ENCODE measurements around the gene DUSP8. TPM values are rescaled to one million over a fixed set of nuclear protein-coding genes. Genes with fewer than 3 reads are reported as not detected.
"Not testable (repeated sequence)": the region's sequence is repeated elsewhere in the genome, so short reads cannot be mapped to it uniquely, and the experiment has no call there.

The DUSP8 gene
- polyA plus RNA-seq, 1 donor = 28.4 TPM

DNA sequence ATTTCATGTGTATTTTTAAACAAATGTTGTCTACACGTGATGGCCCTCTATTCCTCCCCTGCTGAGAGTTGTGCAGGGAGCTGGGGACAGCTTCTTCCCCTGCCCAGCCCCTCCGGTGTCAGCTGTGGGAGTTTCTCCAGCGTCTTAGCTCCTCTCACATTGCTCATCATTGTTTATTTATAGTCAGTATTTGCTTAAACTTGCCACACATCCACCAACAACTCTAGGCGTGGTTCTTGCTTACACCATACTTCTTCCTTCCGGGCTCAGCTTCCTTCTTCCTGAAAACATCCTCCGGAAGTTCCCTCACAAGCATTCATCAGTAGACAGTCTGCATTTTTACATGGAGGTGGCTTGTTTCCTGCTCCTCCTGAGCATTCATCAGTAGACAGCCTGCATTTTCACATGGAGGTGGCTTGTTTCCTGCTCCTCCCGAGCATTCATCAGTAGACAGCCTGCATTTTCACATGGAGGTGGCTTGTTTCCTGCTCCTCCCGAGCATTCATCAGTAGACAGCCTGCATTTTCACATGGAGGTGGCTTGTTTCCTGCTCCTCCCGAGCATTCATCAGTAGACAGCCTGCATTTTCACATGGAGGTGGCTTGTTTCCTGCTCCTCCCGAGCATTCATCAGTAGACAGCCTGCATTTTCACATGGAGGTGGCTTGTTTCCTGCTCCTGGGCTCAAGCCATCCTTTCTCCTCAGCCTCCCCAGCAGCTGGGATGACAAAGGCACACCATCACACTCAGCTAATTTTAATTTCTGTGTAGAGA, 17.3 kb upstream of the DUSP8 start:
- not testable (repeated sequence) for DNase-seq

- DNase-seq = no peak
Observed at GRCh38 chr11:1586699-1587098, 14.6 kb upstream of the DUSP8 start.

DNA sequence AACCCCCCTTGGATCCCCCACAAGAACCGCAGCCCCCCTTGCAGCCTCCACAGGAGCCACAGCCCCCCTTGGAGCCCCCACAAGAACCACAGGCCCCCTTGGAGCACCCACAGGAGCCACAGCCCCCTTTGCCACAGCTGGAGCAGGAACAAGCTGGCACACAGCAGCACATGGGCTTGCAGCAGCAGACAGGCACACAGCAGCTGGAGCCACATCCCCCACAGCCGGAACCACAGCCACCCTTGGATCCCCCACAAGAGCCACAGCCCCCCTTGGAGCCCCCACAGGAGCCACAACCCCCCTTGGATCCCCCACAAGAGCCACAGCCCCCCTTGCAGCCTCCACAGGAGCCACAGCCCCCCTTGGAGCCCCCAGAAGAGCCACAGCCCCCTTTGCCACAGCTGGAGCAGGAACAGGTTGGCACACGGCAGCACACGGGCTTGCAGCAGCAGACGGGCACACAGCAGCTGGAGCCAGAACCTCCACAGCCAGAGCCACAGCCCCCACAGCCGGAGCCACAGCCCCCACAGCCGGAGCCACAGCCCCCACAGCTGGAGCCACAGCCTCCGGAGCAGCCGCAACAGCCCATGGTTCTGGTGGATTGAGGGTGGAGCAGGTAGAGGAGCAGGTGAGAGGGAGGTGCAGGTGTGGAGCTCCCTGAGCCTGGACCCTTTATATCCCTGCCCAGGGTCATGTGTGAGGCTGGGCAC, 12.7 kb upstream of the DUSP8 start, which contains the start of gene KRTAP5-1:
TSS of gene KRTAP5-1 (minus strand) at position 623 of the 710 bp plus-strand sequence. CDS start at position 589, 34 bp downstream.
- DNase-seq = not testable (repeated sequence)

DNA sequence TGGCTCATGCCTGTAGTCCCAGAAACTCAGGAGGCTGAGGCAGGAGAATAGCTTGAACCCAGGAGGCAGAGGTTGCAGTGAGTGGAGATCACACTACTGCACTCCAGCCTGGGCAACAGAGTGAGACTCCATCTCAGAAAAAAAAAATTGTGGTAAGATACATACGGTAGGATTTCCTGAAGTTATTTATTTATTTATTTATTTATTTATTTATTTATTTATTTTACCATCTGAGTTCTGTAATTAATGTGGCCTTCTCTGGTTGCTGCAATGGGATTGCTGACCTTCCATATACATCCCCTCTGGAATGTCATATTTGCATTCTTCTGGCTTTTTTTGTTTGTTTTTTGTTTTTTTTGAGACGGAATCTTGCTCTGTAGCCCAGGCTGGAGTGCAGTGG, 10.8 kb upstream of the DUSP8 start:
- not testable (repeated sequence) for DNase-seq

DNA sequence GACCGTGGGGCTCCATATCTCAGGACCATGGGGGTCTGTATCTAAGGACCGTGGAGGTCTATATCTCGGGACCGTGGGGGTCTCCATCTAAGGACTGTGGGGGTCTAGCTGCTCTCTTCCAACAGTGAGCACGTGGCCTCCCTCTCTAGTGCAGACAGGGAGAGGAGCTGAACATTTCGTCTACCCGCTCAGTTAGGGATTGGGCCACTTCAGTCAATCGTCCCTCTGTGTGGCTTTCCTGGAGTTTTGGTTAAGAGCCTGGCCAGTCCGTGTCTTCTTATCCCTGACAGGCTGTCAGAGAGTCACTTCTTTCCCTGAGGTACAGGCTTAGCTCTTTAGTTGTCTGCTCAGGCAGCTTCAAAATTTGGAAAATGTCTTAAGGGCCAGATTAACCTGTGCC, 9.9 kb upstream of the DUSP8 start:
- no peak for DNase-seq

- no peak for DNase-seq
Observed at GRCh38 chr11:1576825-1577224, 4.8 kb upstream of the DUSP8 start.

DNA sequence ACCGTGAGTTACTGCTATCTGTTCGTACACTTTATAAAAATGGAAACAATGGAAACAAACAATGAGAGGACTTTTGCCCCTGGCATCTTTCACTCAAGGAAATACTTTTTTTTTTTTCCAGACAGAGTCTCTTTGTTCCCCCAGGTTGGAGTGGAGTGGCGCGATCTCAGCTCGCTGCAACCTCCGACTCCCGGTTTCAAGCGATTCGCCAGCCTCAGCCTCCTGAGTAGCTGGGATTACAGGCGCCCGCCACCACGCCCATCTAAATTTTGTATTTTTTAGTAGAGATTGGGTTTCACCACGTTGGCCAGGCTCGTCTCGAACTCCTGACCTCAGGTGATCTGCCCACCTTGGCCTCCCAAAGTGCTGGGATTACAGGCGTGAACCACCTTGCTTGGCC, 3.7 kb upstream of the DUSP8 start:
- not testable (repeated sequence) for DNase-seq

DNA sequence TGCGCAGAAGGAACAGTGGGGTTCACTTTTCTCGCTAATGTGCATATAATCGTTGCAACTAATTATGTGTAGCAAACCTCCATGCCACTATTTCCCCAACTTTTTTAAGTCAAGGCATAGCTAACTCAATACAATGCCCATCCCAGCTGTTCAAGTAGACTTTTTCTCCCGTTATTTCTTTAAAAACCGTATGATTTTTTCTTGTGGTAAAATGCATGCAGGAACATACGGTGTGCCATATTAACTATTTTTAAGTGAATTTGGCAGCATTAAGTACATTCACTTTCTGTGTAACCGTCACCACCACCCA, 2.8 kb upstream of the DUSP8 start:
- DNase-seq = no peak

GRCh38 chr11:1574238-1574932, 2.3 kb upstream of the DUSP8 start:
- peak; percentile 59 for DNase-seq

GRCh38 chr11:1573903-1574237, 1.8 kb upstream of the DUSP8 start:
- no peak for DNase-seq

DNA sequence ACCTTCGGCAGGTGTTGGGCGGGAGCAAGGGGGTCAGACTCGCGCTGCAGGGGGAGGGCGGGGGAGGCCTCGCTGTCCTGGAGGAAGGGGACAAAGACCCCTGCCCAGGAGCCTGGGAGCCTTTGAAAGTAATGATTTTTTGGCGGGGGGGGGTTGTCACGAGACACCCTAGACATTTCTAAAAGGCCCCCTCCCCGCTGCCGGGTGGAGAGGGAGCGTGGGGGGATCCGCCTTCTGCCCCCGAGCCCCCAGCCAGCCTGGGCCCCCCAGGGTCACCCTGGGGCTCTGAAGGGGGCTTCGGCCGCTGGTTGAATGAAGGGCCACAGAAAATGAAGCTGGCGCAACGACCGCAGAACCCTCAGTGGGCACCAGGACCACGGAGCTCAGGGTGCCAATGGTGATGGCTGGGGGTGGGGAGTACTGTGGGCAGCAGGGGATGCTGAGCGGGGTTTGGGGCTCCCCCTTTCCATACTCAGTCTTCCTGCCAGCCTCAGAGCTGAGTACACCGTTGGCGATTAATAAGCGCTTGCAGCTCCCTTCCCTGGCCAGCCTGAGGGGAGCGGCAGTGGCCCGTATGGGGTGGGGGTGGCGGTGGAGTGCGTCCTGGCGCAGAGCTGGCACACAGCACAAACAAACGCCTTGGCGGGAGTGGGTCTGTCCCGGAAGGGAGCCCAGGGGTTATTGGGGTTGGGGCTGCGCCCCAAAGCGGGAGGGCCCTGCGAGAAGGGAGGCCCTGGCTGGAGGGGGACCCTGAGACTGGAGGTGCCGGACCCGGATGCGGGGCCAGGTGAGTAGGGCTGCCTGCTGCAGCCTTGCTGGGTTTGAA, 1.2 kb upstream of the DUSP8 start:
- no peak for DNase-seq

DNA sequence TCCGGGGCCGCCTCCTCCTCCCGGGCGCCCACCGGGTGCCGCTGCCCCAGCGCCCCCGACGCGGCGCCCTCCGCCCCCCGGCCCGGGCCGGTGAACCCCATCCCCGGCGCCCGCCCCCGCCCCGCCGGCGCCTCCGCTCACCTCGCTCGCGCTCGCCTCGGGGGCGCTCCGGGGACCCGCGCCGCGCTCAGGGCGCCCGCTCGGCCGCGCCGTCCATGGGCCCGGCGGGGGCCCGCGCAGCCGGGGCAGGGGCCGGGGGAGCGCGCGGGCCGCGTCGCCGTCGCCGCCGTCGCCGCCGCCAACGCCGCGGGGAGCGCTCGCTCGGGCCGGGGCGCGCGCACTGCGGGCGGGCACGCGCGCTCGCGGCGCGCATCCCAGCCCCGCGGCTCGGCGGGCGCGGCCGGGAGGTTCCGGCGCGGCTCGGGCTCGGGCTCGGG, 293 bp downstream of the DUSP8 start:
- no peak for DNase-seq

DNA sequence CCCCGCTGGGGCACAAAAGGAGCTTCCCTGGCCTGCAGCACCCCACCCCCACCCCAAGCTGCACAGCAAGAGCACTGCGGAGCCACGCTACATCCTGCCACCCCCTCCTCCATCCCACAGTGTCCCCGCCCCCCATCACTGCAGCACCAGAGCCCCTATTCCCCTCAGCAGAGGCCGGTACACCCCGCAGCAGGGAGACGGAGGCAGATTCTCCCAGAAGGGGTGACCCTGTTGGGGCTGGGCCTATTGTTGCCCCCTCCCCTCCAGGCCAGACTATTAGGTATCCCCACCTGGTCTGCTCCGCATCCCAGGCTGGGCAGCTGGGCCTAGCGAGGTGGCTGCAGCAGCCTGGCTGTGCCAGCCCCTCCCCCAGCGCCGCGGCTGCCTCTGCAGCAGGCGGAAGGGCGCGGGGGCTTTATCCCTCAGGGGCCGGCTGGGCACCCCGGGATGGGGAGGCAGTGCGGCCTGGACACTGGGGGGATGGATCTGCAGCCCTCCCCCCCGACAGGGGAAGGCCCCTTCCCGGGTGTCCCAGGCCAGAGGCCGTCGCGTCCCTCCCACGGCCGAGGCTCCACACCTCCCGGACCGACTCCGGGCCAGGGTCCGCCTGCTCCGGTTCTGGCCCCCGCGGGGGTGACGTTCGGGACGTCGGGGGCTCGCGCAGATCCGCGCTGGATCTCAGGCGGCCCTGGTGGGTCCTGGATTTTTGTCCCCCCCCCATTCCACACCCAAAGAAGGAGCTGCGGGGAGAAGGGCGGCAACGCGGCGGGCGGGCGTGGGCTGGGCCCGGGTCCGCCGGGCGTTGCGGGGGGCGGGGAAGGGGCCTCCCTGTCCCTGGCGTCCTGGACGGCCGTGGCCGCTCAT, 943 bp downstream of the DUSP8 start:
- DNase-seq = no peak

GRCh38 chr11:1570531-1570895, 1.6 kb downstream of the DUSP8 start:
- no peak for DNase-seq

DNA sequence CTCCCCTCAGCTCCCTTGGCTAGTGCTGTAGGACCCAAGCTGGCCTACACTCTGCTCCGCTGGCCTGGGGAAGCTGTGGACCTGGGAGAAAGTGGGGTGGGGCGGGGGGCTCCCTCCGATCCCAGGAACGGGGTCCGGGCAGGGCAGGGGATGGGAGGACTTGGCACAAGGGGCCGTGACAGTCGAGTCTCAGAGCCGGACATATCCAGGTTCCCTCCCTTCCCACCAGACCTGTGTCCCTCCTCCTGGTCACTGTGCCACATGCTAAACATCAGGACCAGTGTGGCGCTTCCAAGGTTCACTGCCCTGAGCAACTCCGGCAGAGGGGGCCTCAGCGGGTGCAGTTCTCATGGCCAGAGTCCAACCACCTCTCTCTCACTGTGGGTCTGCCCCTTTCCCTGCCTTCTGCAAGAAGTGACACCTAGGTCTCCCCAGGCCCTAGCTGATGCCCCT, 2.0 kb downstream of the DUSP8 start:
- DNase-seq = no peak

- no peak for DNase-seq
Observed at GRCh38 chr11:1569251-1569780, 2.8 kb downstream of the DUSP8 start.

DNA sequence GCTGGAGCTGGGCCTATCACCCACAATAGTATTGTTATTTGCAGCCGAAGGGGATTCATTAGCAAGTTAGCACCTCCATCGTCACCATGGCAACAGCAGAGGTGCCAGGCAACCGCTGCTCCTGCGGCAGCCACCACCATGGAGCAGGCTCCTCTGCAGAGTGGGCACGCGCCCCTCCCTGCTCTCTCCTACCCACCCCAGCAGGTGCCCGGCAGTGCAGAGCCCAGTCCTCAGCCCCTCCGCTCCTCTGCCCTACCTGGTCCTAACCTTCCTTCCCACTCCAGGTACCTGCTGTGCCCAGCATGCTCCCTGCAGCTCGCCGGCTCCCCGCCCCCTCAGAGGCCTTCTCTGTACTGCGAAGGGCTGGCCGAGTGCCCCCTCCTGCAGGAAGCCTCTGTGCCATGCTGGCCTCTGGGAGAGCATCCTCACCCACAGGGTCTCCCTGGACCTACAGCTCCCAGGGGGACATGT, 3.6 kb downstream of the DUSP8 start:
- DNase-seq = no peak

GRCh38 chr11:1567721-1568100, 4.4 kb downstream of the DUSP8 start:
- no peak for DNase-seq

DNA sequence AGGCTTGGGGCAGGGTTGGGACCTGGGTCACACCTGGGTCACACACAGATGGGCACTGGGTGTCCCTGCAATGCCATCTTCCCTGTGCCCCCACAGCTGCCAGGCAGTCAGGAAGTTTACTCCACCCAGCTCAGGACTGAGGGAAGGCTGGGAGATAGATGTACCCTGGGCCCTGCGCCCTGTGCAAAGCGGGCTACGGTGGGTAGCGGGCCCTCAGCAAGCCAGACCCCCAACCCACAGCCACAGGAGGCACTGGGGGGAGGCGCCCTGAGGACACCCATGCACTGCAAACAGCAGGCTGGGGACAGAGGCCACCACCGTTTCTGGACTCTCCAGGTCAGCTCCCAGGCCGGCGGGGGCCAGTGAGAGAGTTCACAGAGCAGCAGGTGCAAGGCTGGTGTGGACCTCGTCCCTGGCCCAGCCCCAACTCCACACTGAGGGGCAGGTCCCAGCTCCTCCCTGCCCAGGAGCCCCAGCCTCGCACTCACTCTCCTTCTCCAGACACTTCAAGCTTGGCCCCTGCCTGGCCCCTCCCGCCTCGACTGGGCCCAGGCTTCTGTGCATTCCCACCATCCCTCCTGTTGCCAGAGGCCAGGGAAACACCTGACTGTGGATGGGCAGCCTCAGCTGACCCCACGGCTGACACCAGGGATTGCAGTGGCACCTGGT, 4.9 kb downstream of the DUSP8 start:
- no peak for DNase-seq

DNA sequence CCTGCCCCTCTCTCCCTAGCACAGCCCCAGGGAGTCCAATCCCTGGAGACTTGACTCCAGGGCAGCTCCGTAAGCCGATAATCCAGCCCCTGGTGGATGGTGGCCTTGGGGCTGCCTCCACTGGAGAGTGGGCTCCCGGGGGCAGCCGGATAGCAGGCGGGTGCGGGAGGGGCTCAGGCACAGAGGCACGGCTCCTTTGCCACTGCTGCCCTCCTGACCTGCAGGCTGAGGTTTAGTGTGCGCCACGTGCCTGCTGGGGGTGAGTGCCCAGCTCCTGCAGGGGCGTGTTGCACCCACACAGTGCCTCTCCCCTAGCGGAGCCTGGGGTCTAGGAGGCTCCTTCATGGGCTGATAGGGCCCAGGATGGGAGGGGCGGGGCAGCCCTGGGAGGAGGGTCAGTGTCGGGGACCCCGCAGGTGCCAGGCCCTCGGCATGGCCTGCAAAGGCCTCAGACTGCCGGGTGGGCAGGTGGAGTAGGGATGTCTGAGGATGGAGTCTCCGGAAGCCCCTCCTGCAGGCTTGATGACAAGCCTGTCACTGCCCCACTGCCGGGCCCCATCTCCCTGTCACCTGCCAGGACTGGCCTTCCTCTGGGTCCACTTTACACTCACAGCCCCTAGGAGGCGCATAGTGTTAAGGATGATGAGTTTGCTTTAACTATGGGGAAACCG, 5.6 kb downstream of the DUSP8 start:
- DNase-seq = no peak
